Smooth muscle cell (in vitro differentiated cells): Measurements from ENCODE around the gene LOX. TPM values are rescaled to one million over a fixed set of nuclear protein-coding genes. Genes with fewer than 3 reads are reported as not detected.

Experiments used
- DNase-seq: peaks from one replicate; lab custom pipeline; 2025; ENCODE audit not compliant: unreplicated experiment; lab: John Stamatoyannopoulos, UW
- H2AFZ ChIP-seq: fragments of 200-600 bp; sonication (generic); 2 replicates; pipeline ENCODE4 v1.6.0; 2016; ENCODE audit warnings: antibody characterized with exemption, low read depth, mild to moderate bottlenecking
- H3F3A ChIP-seq: fragments of 200-600 bp; sonication (generic); 2 replicates; pipeline ENCODE4 v1.6.0; 2017; ENCODE audit warnings: antibody characterized with exemption, low read depth
- H3K27ac ChIP-seq: fragments of 200-600 bp; sonication (generic); 2 replicates; pipeline ENCODE4 v1.5.1; 2016; ENCODE audit warnings: low read depth, mild to moderate bottlenecking
- H3K27me3 ChIP-seq: fragments of 200-600 bp; sonication (generic); 2 replicates; pipeline ENCODE4 v1.6.1; 2016; ENCODE audit warnings: low read depth, mild to moderate bottlenecking
- H3K36me3 ChIP-seq: fragments of 200-600 bp; sonication (generic); 2 replicates; pipeline ENCODE4 v1.5.1; 2016; ENCODE audit warnings: low read depth
- H3K4me1 ChIP-seq: fragments of 200-600 bp; sonication (generic); 2 replicates; pipeline ENCODE4 v1.5.1; 2016; ENCODE audit warnings: low read depth
- H3K4me2 ChIP-seq: fragments of 200-600 bp; sonication (generic); 2 replicates; pipeline ENCODE4 v1.6.0; 2016; ENCODE audit warnings: mild to moderate bottlenecking
- H3K4me3 ChIP-seq: fragments of 200-600 bp; sonication (generic); 2 replicates; pipeline ENCODE4 v1.5.1; 2016; ENCODE audit warnings: mild to moderate bottlenecking
- H3K79me2 ChIP-seq: fragments of 200-600 bp; sonication (generic); 2 replicates; pipeline ENCODE4 v1.6.0; 2016; ENCODE audit warnings: low read depth, mild to moderate bottlenecking
- H3K9ac ChIP-seq: fragments of 200-600 bp; sonication (generic); 2 replicates; pipeline ENCODE4 v1.6.0; 2016; ENCODE audit warnings: low read depth
- H3K9me3 ChIP-seq: fragments of 200-600 bp; sonication (generic); replicated peaks from 2 replicates; pipeline ENCODE4 v1.5.1; 2016; ENCODE audit warnings: low read depth
- H4K20me1 ChIP-seq: fragments of 200-600 bp; sonication (generic); 2 replicates; pipeline ENCODE4 v1.6.0; 2016; ENCODE audit warnings: low read depth
- WGBS: methylation state at CpG from one replicate; pipeline ENCODE4 v1.1.7; 2016; ENCODE audit warnings: low lambda C conversion rate; 5-methylcytosine and 5-hydroxymethylcytosine counted together
- polyA plus RNA-seq: library from polyadenylated mRNA; unstranded; fragments of >200 nt; fragmentation: Nextera tagmentation; extraction: Ambion mirVana; gene quantifications from 2 replicates; pipeline ENCODE4 v1.2.1, GENCODE V29; 2016
- total RNA-seq: library from RNA; depleted of rRNA; stranded (reverse); fragments of >200 nt; gene quantifications from 2 replicates; pipeline ENCODE4 v1.2.3, GENCODE V29; 2014
- TF ChIP-seq, protein P1 (sequence below): fragments of 200-600 bp; sonication (generic); IDR thresholded peaks from 2 replicates; pipeline ENCODE4 v1.5.1; 2017; ENCODE audit warnings: borderline replicate concordance, mild to moderate bottlenecking, antibody characterized with exemption; ENCODE audit not compliant: insufficient read depth, poor library complexity, severe bottlenecking

The LOX gene
- total and polyA plus RNA-seq, 2 experiments from 2014 or later: 642 to 808 TPM

DNA sequence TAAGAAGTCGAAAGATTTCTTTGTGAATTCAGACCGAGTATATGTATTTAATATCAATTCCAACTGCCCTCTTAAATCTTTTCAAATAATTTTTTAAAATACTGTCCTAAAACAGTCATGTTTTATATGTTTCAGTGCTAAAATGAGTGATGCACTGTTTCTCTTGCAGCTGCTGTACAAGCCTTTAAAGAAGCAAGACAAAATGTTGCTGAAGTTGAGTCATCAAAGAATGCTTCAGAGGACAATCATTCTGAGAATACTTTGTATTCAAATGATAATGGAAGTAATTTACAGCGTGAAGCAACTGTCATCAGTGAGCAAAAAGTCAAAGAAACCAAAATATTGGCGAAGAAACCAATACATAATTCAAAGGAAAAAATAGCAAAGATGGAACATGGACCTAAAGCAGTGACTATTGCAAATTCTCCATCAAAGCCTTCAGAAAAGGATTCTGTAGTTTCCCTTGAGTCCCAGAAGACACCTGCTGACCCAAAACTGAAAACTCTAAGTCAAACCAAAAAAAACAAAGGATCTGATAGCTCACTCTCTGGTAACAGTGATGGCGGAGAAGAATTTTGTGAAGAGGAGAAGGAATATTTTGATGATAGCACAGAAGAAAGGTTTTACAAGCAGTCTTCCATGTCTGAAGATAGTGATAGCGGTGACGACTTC, 58.0 kb downstream of the LOX start:
- H3K9me3 ChIP-seq: no peaks in the 10 kb centered on the region
- peaks cover 24% of the 10 kb centered on the region for H3K36me3 ChIP-seq
- WGBS: 82% methylated on average over 7 of the region's 7 CpGs
- TF ChIP-seq, protein P1, sequence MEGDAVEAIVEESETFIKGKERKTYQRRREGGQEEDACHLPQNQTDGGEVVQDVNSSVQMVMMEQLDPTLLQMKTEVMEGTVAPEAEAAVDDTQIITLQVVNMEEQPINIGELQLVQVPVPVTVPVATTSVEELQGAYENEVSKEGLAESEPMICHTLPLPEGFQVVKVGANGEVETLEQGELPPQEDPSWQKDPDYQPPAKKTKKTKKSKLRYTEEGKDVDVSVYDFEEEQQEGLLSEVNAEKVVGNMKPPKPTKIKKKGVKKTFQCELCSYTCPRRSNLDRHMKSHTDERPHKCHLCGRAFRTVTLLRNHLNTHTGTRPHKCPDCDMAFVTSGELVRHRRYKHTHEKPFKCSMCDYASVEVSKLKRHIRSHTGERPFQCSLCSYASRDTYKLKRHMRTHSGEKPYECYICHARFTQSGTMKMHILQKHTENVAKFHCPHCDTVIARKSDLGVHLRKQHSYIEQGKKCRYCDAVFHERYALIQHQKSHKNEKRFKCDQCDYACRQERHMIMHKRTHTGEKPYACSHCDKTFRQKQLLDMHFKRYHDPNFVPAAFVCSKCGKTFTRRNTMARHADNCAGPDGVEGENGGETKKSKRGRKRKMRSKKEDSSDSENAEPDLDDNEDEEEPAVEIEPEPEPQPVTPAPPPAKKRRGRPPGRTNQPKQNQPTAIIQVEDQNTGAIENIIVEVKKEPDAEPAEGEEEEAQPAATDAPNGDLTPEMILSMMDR: no peak
- no peak overlapping the region for H2AFZ ChIP-seq
- DNase-seq: no peak
- H3K79me2 ChIP-seq: peaks cover 4% of the 10 kb centered on the region
- no peaks in the 10 kb centered on the region for H4K20me1 ChIP-seq
- H3K27ac ChIP-seq: no peak overlapping the region
- no peaks in the 10 kb centered on the region for H3F3A ChIP-seq
- no peaks in the 10 kb centered on the region for H3K4me1 ChIP-seq
- no peak overlapping the region for H3K4me3 ChIP-seq
- no peaks in the 10 kb centered on the region for H3K27me3 ChIP-seq
- H3K4me2 ChIP-seq: no peak overlapping the region
- no peak overlapping the region for H3K9ac ChIP-seq

- Histone ChIP-seq H3K9ac (no peak overlapping the region), H3F3A (no peaks in the 10 kb centered on the region), H3K79me2 (peaks cover 8% of the 10 kb centered on the region), H3K36me3 (peaks cover 4% of the 10 kb centered on the region), H3K27ac (no peak overlapping the region), H4K20me1 (no peaks in the 10 kb centered on the region), H3K27me3 (no peaks in the 10 kb centered on the region), H3K4me1 (no peaks in the 10 kb centered on the region), H2AFZ (no peak overlapping the region), H3K4me2 (no peak overlapping the region), H3K4me3 (no peak overlapping the region), H3K9me3 (no peaks in the 10 kb centered on the region)
- WGBS: 96% methylated on average over 5 of the region's 5 CpGs
- TF ChIP-seq, protein P1: no peak
- DNase-seq: no peak
Measured at GRCh38 chr5:122015471-122015870, 62.6 kb downstream of the LOX start.

DNA sequence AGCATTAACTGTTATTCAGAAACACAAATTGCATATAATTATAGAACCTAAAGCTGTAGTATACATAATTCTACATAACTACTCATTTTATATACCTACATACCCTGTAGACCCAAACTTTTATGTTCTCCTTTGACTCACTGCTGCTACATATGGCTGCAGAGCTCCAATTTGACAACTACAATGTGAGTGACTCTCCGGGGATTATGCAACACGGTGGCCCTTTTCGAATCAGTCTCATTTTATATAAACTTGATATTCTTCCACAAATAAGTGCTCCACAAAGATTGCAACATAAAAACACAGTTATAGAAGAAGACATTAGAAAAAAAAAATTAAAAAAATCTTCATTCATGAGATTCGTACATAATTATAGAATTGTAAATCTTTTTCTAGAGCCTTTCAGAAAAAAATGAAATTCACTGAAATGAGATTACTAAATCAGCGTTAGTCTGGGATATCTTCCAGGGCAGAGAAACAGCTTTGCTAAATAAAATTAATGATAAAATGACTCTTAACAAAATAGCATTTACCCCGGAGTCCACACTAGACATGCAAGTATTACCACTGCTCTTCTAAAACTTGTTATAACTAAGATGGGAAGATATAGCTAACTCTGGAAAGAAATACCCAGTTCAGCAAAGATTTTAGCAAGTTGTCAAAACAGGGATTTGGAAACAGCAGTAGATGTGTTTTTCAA, 63.7 kb downstream of the LOX start:
- H2AFZ ChIP-seq: no peak overlapping the region
- no peaks in the 10 kb centered on the region for H3K9me3 ChIP-seq
- no peaks in the 10 kb centered on the region for H4K20me1 ChIP-seq
- H3K4me2 ChIP-seq: no peak overlapping the region
- H3K4me3 ChIP-seq: no peak overlapping the region
- no peak overlapping the region for H3K27ac ChIP-seq
- no peaks in the 10 kb centered on the region for H3K27me3 ChIP-seq
- no peak for DNase-seq
- TF ChIP-seq, protein P1: no peak
- no peaks in the 10 kb centered on the region for H3K4me1 ChIP-seq
- no peaks in the 10 kb centered on the region for H3F3A ChIP-seq
- H3K79me2 ChIP-seq: peaks cover 14% of the 10 kb centered on the region
- H3K36me3 ChIP-seq: no peaks in the 10 kb centered on the region
- no peak overlapping the region for H3K9ac ChIP-seq
- WGBS: 95% methylated on average over 6 of the region's 6 CpGs

Other genes starting within 250 kb of the LOX start
- not detected in 2 replicates for gene FTMT, start 226.4 kb downstream of the LOX start, total RNA-seq
- not detected in 2 replicates for gene FTMT, start 226.4 kb downstream of the LOX start, polyA plus RNA-seq
- gene SRFBP1, start 116.3 kb downstream of the LOX start, total RNA-seq: 15.1 and 19.0 TPM in 2 replicates
- gene SRFBP1, start 116.3 kb downstream of the LOX start, polyA plus RNA-seq: 7.0 and 7.1 TPM in 2 replicates
- 1.1 and 3.3 TPM in 2 replicates for gene ZNF474, start 51.3 kb upstream of the LOX start, total RNA-seq
- 0.82 and 2.2 TPM in 2 replicates for gene ZNF474, start 51.3 kb upstream of the LOX start, polyA plus RNA-seq
- 7.2 and 15.5 TPM in 2 replicates for gene SNCAIP, start 234.0 kb upstream of the LOX start, total RNA-seq
- gene SNCAIP, start 234.0 kb upstream of the LOX start, polyA plus RNA-seq: 7.0 and 8.0 TPM in 2 replicates